ENCODE data around the gene LGI4.
"Not testable (repeated sequence)": the region's sequence is repeated elsewhere in the genome, so short reads cannot be mapped to it uniquely, and the experiment has no call there.

DNA sequence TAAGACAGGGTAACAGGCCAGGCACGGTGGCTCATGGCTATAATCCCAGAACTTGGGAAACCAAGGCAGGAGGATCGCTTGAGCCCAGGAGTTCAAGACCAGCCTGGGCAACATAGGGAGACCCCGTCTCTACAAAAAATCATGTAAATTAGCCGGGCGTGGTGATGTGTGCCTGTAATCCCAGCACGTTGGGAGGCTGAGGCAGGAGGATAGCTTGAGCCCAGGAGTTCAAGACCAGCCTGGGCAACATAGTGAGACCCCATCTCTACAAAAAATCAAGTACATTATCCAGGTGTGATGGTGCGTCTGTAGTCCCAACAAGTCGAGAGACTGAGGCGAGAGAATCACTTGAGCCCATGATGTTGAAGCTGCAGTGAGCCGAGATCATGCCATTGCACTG lies 31.2 kb downstream of the LGI4 start:
- TF ChIP-seq, protein P1, sequence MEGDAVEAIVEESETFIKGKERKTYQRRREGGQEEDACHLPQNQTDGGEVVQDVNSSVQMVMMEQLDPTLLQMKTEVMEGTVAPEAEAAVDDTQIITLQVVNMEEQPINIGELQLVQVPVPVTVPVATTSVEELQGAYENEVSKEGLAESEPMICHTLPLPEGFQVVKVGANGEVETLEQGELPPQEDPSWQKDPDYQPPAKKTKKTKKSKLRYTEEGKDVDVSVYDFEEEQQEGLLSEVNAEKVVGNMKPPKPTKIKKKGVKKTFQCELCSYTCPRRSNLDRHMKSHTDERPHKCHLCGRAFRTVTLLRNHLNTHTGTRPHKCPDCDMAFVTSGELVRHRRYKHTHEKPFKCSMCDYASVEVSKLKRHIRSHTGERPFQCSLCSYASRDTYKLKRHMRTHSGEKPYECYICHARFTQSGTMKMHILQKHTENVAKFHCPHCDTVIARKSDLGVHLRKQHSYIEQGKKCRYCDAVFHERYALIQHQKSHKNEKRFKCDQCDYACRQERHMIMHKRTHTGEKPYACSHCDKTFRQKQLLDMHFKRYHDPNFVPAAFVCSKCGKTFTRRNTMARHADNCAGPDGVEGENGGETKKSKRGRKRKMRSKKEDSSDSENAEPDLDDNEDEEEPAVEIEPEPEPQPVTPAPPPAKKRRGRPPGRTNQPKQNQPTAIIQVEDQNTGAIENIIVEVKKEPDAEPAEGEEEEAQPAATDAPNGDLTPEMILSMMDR (IDR thresholded peaks at IDR 0.05 in 4 of 5, conservative IDR thresholded peaks at IDR 0.05 in 1 of 5), result not testable (repeated sequence)
- TF ChIP-seq POLR2A (IDR thresholded peaks at IDR 0.05), result not testable (repeated sequence)

Data from gastrocnemius medialis (tissue), 4 donors.